Measurements from ENCODE around the gene LUC7L2. TPM values are rescaled to one million over a fixed set of nuclear protein-coding genes. Genes with fewer than 3 reads are reported as not detected.
"Not testable (repeated sequence)": the region's sequence is repeated elsewhere in the genome, so short reads cannot be mapped to it uniquely, and the experiment has no call there.

Gene LUC7L2
- total RNA-seq, 1 donor from 2014 or later: 45.2 TPM

GRCh38 chr7:139403601-139404000 is 43.9 kb downstream of the LUC7L2 start:
- Histone ChIP-seq H3K9me3 (replicated peaks) (no peaks in the 10 kb centered on the region), H3K36me3 (peaks cover 97% of the 10 kb centered on the region), H3K27me3 (ENCODE audit: low read depth) (no peaks in the 10 kb centered on the region), H3K4me3 (no peak overlapping the region), H3K27ac (replicated peaks) (no peak overlapping the region), H3K4me1 (no peaks in the 10 kb centered on the region)
- TF ChIP-seq CTCF (IDR thresholded peaks at IDR 0.05; ENCODE audit: borderline replicate concordance): no peak
- intact Hi-C loops (cut with micrococcal nuclease): no loop called here
- DNase-seq: no peak

GRCh38 chr7:139407555-139407954 is 47.9 kb downstream of the LUC7L2 start:
- intact Hi-C loops (cut with micrococcal nuclease): no loop called here
- Histone ChIP-seq H3K4me1 (no peaks in the 10 kb centered on the region), H3K27ac (replicated peaks) (no peak overlapping the region), H3K9me3 (replicated peaks) (no peaks in the 10 kb centered on the region), H3K4me3 (no peak overlapping the region), H3K36me3 (peaks cover 95% of the 10 kb centered on the region), H3K27me3 (ENCODE audit: low read depth) (no peaks in the 10 kb centered on the region)
- no peak for DNase-seq
- no peak for TF ChIP-seq CTCF (IDR thresholded peaks at IDR 0.05; ENCODE audit: borderline replicate concordance)

GRCh38 chr7:139414743-139415402 is 55.2 kb downstream of the LUC7L2 start:
- DNase-seq; H3K4me3 ChIP-seq; intact Hi-C loops (cut with micrococcal nuclease); H3K27ac ChIP-seq (replicated peaks); H3K4me1 ChIP-seq; H3K27me3 ChIP-seq (ENCODE audit: low read depth); H3K9me3 ChIP-seq (replicated peaks): not testable (repeated sequence)
- peaks cover 98% of the 10 kb centered on the region for H3K36me3 ChIP-seq

GRCh38 chr7:139416405-139416804 is 56.7 kb downstream of the LUC7L2 start:
- H3K27ac ChIP-seq (replicated peaks): no peak overlapping the region
- H3K9me3 ChIP-seq (replicated peaks): no peaks in the 10 kb centered on the region
- no peak overlapping the region for H3K4me3 ChIP-seq
- intact Hi-C loops (cut with micrococcal nuclease): no loop called here
- peaks cover 4% of the 10 kb centered on the region for H3K4me1 ChIP-seq
- DNase-seq: no peak
- peaks cover 94% of the 10 kb centered on the region for H3K36me3 ChIP-seq
- no peak for TF ChIP-seq CTCF (IDR thresholded peaks at IDR 0.05; ENCODE audit: borderline replicate concordance)
- no peaks in the 10 kb centered on the region for H3K27me3 ChIP-seq (ENCODE audit: low read depth)

- Histone ChIP-seq H3K27ac (replicated peaks) (no peak overlapping the region), H3K9me3 (replicated peaks) (no peaks in the 10 kb centered on the region), H3K27me3 (ENCODE audit: low read depth) (no peaks in the 10 kb centered on the region), H3K36me3 (peaks cover 87% of the 10 kb centered on the region), H3K4me1 (peaks cover 14% of the 10 kb centered on the region), H3K4me3 (no peak overlapping the region)
- TF ChIP-seq CTCF (IDR thresholded peaks at IDR 0.05; ENCODE audit: borderline replicate concordance): no peak
- no peak for DNase-seq
- intact Hi-C loops (cut with micrococcal nuclease): no loop called here
Measured at GRCh38 chr7:139417478-139417877, 57.8 kb downstream of the LUC7L2 start.

GRCh38 chr7:139421123-139421522 is 61.4 kb downstream of the LUC7L2 start:
- Histone ChIP-seq H3K36me3 (peaks cover 75% of the 10 kb centered on the region), H3K4me3 (no peak overlapping the region), H3K4me1 (peaks cover 16% of the 10 kb centered on the region), H3K27me3 (ENCODE audit: low read depth) (no peaks in the 10 kb centered on the region), H3K27ac (replicated peaks) (no peak overlapping the region), H3K9me3 (replicated peaks) (no peaks in the 10 kb centered on the region)
- no peak for DNase-seq
- intact Hi-C loops (cut with micrococcal nuclease): no loop called here
- TF ChIP-seq CTCF (IDR thresholded peaks at IDR 0.05; ENCODE audit: borderline replicate concordance): no peak
